ENCODE measurements around the gene GCNT1.

The GCNT1 gene

GRCh38 chr9:76545191-76545590 is 86.2 kb downstream of the GCNT1 start:
- DNase-seq: no peak

GRCh38 chr9:76552181-76552580 is 93.2 kb downstream of the GCNT1 start:
- DNase-seq: no peak

GRCh38 chr9:76552751-76553455 is 93.9 kb downstream of the GCNT1 start:
- no peak for DNase-seq

GRCh38 chr9:76553680-76554079 is 94.7 kb downstream of the GCNT1 start:
- no peak for DNase-seq

All from SW 1271 (cell line).